ENCODE measurements around the gene AFF3.

The AFF3 gene

GRCh38 chr2:99881901-99882591, 260.3 kb downstream of the AFF3 start:
- H3K4me3 ChIP-seq (ENCODE audit: low read depth, low read length) = no peak overlapping the region
- TF ChIP-seq, protein P1, sequence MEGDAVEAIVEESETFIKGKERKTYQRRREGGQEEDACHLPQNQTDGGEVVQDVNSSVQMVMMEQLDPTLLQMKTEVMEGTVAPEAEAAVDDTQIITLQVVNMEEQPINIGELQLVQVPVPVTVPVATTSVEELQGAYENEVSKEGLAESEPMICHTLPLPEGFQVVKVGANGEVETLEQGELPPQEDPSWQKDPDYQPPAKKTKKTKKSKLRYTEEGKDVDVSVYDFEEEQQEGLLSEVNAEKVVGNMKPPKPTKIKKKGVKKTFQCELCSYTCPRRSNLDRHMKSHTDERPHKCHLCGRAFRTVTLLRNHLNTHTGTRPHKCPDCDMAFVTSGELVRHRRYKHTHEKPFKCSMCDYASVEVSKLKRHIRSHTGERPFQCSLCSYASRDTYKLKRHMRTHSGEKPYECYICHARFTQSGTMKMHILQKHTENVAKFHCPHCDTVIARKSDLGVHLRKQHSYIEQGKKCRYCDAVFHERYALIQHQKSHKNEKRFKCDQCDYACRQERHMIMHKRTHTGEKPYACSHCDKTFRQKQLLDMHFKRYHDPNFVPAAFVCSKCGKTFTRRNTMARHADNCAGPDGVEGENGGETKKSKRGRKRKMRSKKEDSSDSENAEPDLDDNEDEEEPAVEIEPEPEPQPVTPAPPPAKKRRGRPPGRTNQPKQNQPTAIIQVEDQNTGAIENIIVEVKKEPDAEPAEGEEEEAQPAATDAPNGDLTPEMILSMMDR (IDR thresholded peaks at IDR 0.05; ENCODE audit: borderline replicate concordance, insufficient read depth, low read depth, low read length) = no peak

GRCh38 chr2:99880964-99881294, 261.5 kb downstream of the AFF3 start:
- TF ChIP-seq, protein P1 (IDR thresholded peaks at IDR 0.05; ENCODE audit: borderline replicate concordance, insufficient read depth, low read depth, low read length) = no peak
- no peak overlapping the region for H3K4me3 ChIP-seq (ENCODE audit: low read depth, low read length)

DNA sequence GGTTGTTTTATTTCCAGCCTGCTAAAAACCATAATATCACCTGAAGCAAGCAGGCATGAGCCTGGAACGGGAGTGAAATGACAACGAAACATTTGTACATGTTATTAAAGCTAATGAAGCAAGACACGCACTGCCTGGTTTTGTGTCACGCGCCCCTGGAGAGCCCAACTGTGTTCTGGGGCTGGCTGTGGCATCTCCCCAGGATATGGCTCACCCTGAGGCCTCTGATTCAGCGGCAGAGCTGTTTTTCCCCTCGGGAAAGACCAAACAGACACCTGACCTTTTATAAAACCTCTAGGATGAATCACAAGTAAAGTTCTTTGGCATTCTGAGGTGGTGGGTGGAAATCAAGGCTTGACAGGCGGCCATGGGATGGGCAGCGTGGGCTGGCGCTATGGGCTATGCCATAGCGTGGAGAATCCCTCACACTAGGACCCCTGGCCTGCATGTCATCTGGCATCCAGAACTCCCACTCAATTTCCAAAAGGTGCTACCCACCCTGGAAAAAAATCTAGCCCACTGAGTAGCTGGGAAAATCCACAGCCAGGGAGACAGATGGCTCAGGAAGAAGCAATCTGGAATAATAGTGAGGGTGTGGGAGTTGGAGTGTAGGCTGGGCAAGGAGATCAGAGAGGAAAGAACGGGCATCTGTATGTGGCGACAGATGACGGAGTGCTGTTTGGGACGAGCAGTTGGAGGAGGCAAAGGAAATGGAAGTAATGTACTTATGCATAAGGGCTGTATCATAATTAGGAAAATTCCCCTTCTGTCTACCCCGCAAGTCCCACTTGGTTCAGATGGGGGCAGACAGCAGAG, 262.0 kb downstream of the AFF3 start:
- TF ChIP-seq, protein P1 (IDR thresholded peaks at IDR 0.05; ENCODE audit: borderline replicate concordance, insufficient read depth, low read depth, low read length) = no peak
- H3K4me3 ChIP-seq (ENCODE audit: low read depth, low read length) = no peak overlapping the region

GRCh38 chr2:99879481-99879880, 262.9 kb downstream of the AFF3 start:
- TF ChIP-seq, protein P1 (IDR thresholded peaks at IDR 0.05; ENCODE audit: borderline replicate concordance, insufficient read depth, low read depth, low read length) = no peak
- no peak overlapping the region for H3K4me3 ChIP-seq (ENCODE audit: low read depth, low read length)

DNA sequence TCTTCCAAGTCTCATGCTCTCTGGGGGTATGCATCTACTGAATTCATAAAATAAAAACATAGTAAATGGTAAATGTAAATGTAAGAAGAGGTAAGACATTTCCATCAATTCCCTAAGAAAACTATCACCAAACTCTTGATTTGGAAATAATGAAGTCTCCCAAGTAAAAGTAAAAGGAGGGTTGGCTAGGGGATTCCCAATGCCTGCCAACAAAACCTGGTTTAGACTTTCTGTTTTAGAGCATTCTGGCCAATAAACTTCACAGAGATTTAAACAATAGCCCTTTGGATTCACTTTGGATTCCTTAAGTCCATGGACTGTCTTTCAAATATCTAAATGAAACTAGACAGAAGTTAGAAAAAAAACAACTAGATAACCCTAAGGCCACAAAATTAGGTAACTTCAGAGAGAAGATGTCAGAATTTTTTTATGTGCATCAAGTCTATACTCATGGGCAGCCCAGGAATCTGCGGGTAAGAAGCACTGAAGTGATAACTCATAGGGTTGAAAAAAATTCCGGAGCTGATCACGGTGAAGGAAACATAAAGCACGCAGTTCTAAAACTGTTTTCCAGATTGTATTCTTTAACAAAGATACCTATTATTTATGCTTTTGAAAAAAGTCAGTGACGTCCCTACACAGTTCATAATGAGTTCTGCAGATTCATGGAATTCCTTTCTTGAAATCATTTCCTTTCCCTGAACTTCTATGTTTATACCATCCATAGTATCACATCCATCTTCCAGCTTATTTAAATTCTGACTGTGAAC, 263.6 kb downstream of the AFF3 start:
- no peak overlapping the region for H3K4me3 ChIP-seq (ENCODE audit: low read depth, low read length)
- TF ChIP-seq, protein P1 (IDR thresholded peaks at IDR 0.05; ENCODE audit: borderline replicate concordance, insufficient read depth, low read depth, low read length) = no peak

DNA sequence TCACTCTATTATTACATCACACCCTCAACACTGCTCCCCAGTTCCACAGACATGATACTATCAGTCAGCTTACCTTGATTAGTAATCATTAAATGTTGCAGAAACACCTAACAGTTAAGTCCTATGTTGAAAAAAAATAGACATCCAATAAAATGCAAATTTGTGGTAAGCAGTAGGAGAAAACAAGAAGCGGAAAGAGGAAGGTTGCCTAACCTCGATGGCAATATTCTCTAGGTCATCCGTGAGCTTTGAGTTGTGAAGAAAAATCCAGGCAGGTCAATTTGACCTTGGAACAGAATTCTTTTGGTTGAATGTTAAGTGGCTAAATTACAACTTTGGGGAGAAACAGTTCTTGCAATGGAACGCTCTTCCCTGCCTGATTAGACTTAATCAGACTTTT, 264.4 kb downstream of the AFF3 start:
- TF ChIP-seq, protein P1 (IDR thresholded peaks at IDR 0.05; ENCODE audit: borderline replicate concordance, insufficient read depth, low read depth, low read length) = no peak
- H3K4me3 ChIP-seq (ENCODE audit: low read depth, low read length) = no peak overlapping the region

Data from GM12875 (cell line).